Esophagus squamous epithelium (tissue), 4 donors: ENCODE data around the gene PIP5KL1.

ENCODE experiments used
- CTCF ChIP-seq, 6 experiments: fragments of 450-650 bp in 4 of 6; fragments of 200-600 bp in 2 of 6; sonication (generic) in 2 of 6; IDR thresholded peaks; one replicate each; pipeline ENCODE4 v1.5.1; 2016 to 2019; ENCODE audit warnings: antibody characterized with exemption in 6 of 6, mild to moderate bottlenecking in 4 of 6, moderate library complexity in 4 of 6
- POLR2A ChIP-seq, 4 donors: fragments of 450-650 bp; IDR thresholded peaks; one replicate each; pipeline ENCODE4 v1.6.1; 2017; ENCODE audit warnings: antibody characterized with exemption in 4 of 4, mild to moderate bottlenecking in 4 of 4, moderate library complexity in 3 of 4

GRCh38 chr9:127963041-127963358, 32.4 kb upstream of the PIP5KL1 start:
- TF ChIP-seq CTCF (IDR thresholded peaks at IDR 0.05): no peak
- no peak for TF ChIP-seq POLR2A (IDR thresholded peaks at IDR 0.05)
